Panc1 (cell line): ENCODE results near the gene GATM. TPM values are rescaled to one million over a fixed set of nuclear protein-coding genes. Genes with fewer than 3 reads are reported as not detected.

ENCODE experiments used
- ATAC-seq: fragments of 200-7000 bp; cut with Tn5 transposase; 2 replicates; pipeline ENCODE4 v1.9.1; 2020; ENCODE audit warnings: mild to moderate bottlenecking, moderate library complexity
- BruUV-seq: library from RNA; stranded (reverse); fragments of 400-500 nt; replicated peaks from 2 replicates; lab custom pipeline; 2021; lab: Mats Ljungman, UMichigan
- CTCF ChIA-PET: fragments of 300-600 bp; sonication (Branson Sonifier 250); formaldehyde crosslinking; loops from one replicate; lab custom pipeline; 2022; ENCODE audit warnings: antibody characterized with exemption; lab: Charles Lee
- POLR2A ChIA-PET: fragments of 300-600 bp; sonication (Branson Sonifier 250); formaldehyde crosslinking; loops from one replicate; lab custom pipeline; 2022; ENCODE audit warnings: antibody characterized with exemption; lab: Charles Lee
- DNase-seq: peaks from one replicate; pipeline ENCODE4 v3.0.0-alpha.2; 2010; ENCODE audit warnings: low read depth, low spot score
- H3K27ac ChIP-seq: 2 replicates; pipeline ENCODE4 v1.5.1; 2011; ENCODE audit warnings: mild to moderate bottlenecking, low read length, inconsistent platforms
- H3K27me3 ChIP-seq: fragments of 200-500 bp; sonication (Bioruptor generic); 2 replicates; pipeline ENCODE4 v1.6.0; 2014; ENCODE audit warnings: low read length, inconsistent platforms; ENCODE audit not compliant: control insufficient read depth, insufficient read depth
- H3K36me3 ChIP-seq: fragments of 200-500 bp; sonication (Bioruptor generic); 2 replicates; pipeline ENCODE4 v1.5.1; 2014; ENCODE audit warnings: inconsistent platforms, mild to moderate bottlenecking, low read length, moderate library complexity; ENCODE audit not compliant: control insufficient read depth, insufficient read depth
- H3K4me1 ChIP-seq: 2 replicates; pipeline ENCODE4 v1.5.1; 2011; ENCODE audit warnings: inconsistent platforms, mild to moderate bottlenecking, low read length, moderate library complexity; ENCODE audit not compliant: control insufficient read depth, insufficient read depth
- H3K4me3 ChIP-seq, 2 experiments: 2 replicates each; pipeline ENCODE4 v1.5.1; 2011 to 2012; ENCODE audit warnings: low read depth in 2 of 2, low read length in 2 of 2, mild to moderate bottlenecking in 2 of 2, inconsistent platforms in 1 of 2, moderate library complexity in 1 of 2
- H3K9me3 ChIP-seq: fragments of 200-500 bp; sonication (Bioruptor generic); 2 replicates; pipeline ENCODE4 v1.5.1; 2014; ENCODE audit warnings: low read depth, mild to moderate bottlenecking, inconsistent platforms, low read length, moderate library complexity; ENCODE audit not compliant: control insufficient read depth, insufficient read depth
- CTCF ChIP-seq: fragments of 450-650 bp; IDR thresholded peaks from 2 replicates; pipeline ENCODE4 v1.5.1; 2017; ENCODE audit warnings: mild to moderate bottlenecking
- POLR2AphosphoS5 ChIP-seq: IDR thresholded peaks from 2 replicates; pipeline ENCODE4 v1.6.1; 2012; ENCODE audit warnings: mild to moderate bottlenecking, low read depth, low read length, moderate library complexity
- REST ChIP-seq, 2 experiments: IDR thresholded peaks; 2 replicates each; pipeline ENCODE4 v1.6.1; 2011 to 2012; ENCODE audit warnings: low read depth in 2 of 2, control low read depth in 1 of 2, low read length in 1 of 2, mild to moderate bottlenecking in 1 of 2, moderate library complexity in 1 of 2; ENCODE audit not compliant: insufficient read depth in 1 of 2
- SIN3A ChIP-seq: IDR thresholded peaks from 2 replicates; pipeline ENCODE4 v1.6.1; 2012; ENCODE audit warnings: low read depth, mild to moderate bottlenecking, low read length, moderate library complexity, borderline replicate concordance; ENCODE audit not compliant: insufficient read depth
- TCF7L2 ChIP-seq: IDR thresholded peaks from 2 replicates; pipeline ENCODE4 v1.6.1; 2011; ENCODE audit warnings: mild to moderate bottlenecking, low read depth, low read length, inconsistent platforms
- in situ Hi-C: cut with HindIII; loops from 2 replicates; pipeline ENCODE4 v1.10.0; 2016; ENCODE audit warnings: low sequenced_read_pairs, low pct_unique_long_range_greater_than_20kb
- intact Hi-C: fragments of 100-400 bp; cut with micrococcal nuclease; formaldehyde crosslinking; loops from one replicate; pipeline ENCODE4 v1.10.0; 2022; ENCODE audit not compliant: unreplicated experiment
- total RNA-seq: library from RNA; stranded (reverse); gene quantifications from one replicate; pipeline ENCODE4 v1.2.1, GENCODE V29; 2021; ENCODE audit not compliant: unreplicated experiment

GATM gene
- total RNA-seq, 1 experiment from 2014 or later = 7.6 TPM

DNA sequence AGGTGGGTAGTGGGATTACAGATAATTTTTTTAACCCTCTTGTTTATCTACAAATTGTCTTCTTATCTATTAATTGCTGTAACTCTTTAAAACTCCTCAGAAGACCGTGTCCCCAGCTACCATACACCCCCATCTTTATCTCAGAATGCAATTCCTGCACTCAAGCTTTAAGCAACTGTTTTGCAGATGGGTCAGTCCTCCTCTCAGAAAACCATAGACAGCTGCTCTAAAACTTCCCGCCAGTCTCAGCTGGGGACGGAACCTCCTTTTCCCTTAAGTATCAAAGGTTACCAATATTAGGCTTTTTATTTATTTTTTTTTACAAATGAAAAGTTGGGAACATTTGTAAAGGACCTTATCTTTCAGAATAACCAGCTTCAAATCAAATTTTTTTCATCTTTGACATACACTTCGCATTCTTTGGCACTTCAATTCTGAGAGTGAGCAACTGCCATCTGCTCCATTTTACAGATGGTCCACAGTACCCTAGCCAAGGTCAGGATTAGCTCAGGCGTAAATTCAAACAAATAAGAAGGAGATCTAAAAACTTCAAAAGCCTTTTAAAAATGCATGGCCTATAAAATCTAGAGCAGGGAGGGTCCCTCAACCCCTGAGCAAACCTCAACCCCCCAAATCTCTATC is 1.3 kb downstream of the GATM start:
- no peak for DNase-seq
- Histone ChIP-seq H3K27me3 (peaks cover 31% of the 10 kb centered on the region), H3K9me3 (no peaks in the 10 kb centered on the region), H3K27ac (no peak overlapping the region), H3K36me3 (no peaks in the 10 kb centered on the region), H3K4me3 (peak overlapping the region in 1 of 2 experiments; percentile 66; a peak in 2 of 4 replicates), H3K4me1 (no peaks in the 10 kb centered on the region; the same call in 1 of the 2 replicates)
- TSS peak; percentile 61 for BruUV-seq
- ChIA-PET POLR2A (interaction anchor here (0.6 kb wide), 1 partner anchor 840 kb away, joined by 7 read pairs; the partner anchor contains the start of gene EIF3J), CTCF (interaction anchor here (0.8 kb wide), 1 partner anchor 8 kb away, joined by 4 read pairs; no protein-coding TSS in a partner anchor)
- intact Hi-C loops (no loop called here), in situ Hi-C loops (no loop called here)
- no peak for ATAC-seq
- TF ChIP-seq CTCF (no peak), TCF7L2 (no peak), POLR2AphosphoS5 (no peak), SIN3A (no peak), REST (IDR thresholded peaks at IDR 0.05; ENCODE audit: insufficient read depth in 1 of 2, low read depth in 2 of 2, low read length in 1 of 2) (no peak)

GRCh38 chr15:45376300-45376928 is 1.9 kb downstream of the GATM start:
- no peak for ATAC-seq
- in situ Hi-C loops = no loop called here
- BruUV-seq = no TSS peak
- Histone ChIP-seq H3K27me3 (peaks cover 31% of the 10 kb centered on the region), H3K27ac (no peak overlapping the region), H3K4me1 (no peaks in the 10 kb centered on the region; the same call in 1 of the 2 replicates), H3K9me3 (no peaks in the 10 kb centered on the region), H3K4me3 (no peak overlapping the region), H3K36me3 (no peaks in the 10 kb centered on the region)
- DNase-seq = no peak
- CTCF ChIA-PET = interaction anchor here (0.7 kb wide), 1 partner anchor 175 kb away, joined by 3 read pairs; no protein-coding TSS in a partner anchor
- POLR2A ChIA-PET = interaction anchor here (0.6 kb wide), 1 partner anchor 839 kb away, joined by 7 read pairs; the partner anchor contains the start of gene EIF3J
- TF ChIP-seq CTCF (no peak), SIN3A (no peak), TCF7L2 (no peak), REST (IDR thresholded peaks at IDR 0.05; ENCODE audit: insufficient read depth in 1 of 2, low read depth in 2 of 2, low read length in 1 of 2) (no peak), POLR2AphosphoS5 (no peak)
- intact Hi-C loops = no loop called here
